Caco-2 (cell line): ENCODE measurements around the gene CKLF. TPM values are rescaled to one million over a fixed set of nuclear protein-coding genes. Genes with fewer than 3 reads are reported as not detected.

ENCODE experiments used
- BruUV-seq: library from RNA; stranded (reverse); fragments of 400-500 nt; replicated peaks from 2 replicates; lab custom pipeline; 2021; lab: Mats Ljungman, UMichigan
- CTCF ChIA-PET: fragments of 300-600 bp; sonication (Branson Sonifier 250); formaldehyde crosslinking; loops from one replicate; lab custom pipeline; 2022; ENCODE audit warnings: antibody characterized with exemption; lab: Charles Lee
- POLR2A ChIA-PET: fragments of 300-600 bp; sonication (Branson Sonifier 250); formaldehyde crosslinking; loops from one replicate; lab custom pipeline; 2022; ENCODE audit warnings: antibody characterized with exemption; lab: Charles Lee
- DNase-seq, 2 experiments: peaks; one replicate each; pipeline versions ENCODE4 v3.0.0 to v3.0.0-alpha.2; 2020 to 2022
- H3K27me3 ChIP-seq: replicated peaks from 2 replicates; pipeline ENCODE4 v1.6.0; 2011; ENCODE audit warnings: low read length; ENCODE audit not compliant: control insufficient read depth, insufficient read depth
- H3K36me3 ChIP-seq: 2 replicates; pipeline ENCODE4 v1.5.1; 2011; ENCODE audit warnings: low read length; ENCODE audit not compliant: control insufficient read depth, insufficient read depth
- H3K4me1 ChIP-seq: fragments of 250-450 bp; sonication (Bioruptor Pico); 2 replicates; pipeline ENCODE4 v1.5.1; 2020; ENCODE audit warnings: mild to moderate bottlenecking
- H3K4me3 ChIP-seq: 2 replicates; pipeline ENCODE4 v1.5.1; 2011; ENCODE audit warnings: low read depth, mild to moderate bottlenecking, control low read depth, low read length
- H3K9me3 ChIP-seq: fragments of 250-450 bp; sonication (Bioruptor Pico); 2 replicates; pipeline ENCODE4 v1.5.1; 2020; ENCODE audit warnings: mild to moderate bottlenecking, moderate library complexity
- H3K27ac Mint-ChIP-seq: one replicate; pipeline ENCODE4 v1.8.0; 2022; ENCODE audit warnings: mixed read lengths; ENCODE audit not compliant: unreplicated experiment
- H3K27me3 Mint-ChIP-seq: one replicate; pipeline ENCODE4 v1.8.0; 2022; ENCODE audit warnings: mixed read lengths; ENCODE audit not compliant: insufficient read depth, unreplicated experiment
- H3K36me3 Mint-ChIP-seq: one replicate; pipeline ENCODE4 v1.8.0; 2022; ENCODE audit warnings: mild to moderate bottlenecking, mixed read lengths; ENCODE audit not compliant: insufficient read depth, unreplicated experiment
- H3K4me1 Mint-ChIP-seq: one replicate; pipeline ENCODE4 v1.8.0; 2022; ENCODE audit warnings: low read depth, mixed read lengths; ENCODE audit not compliant: unreplicated experiment
- H3K4me3 Mint-ChIP-seq: one replicate; pipeline ENCODE4 v1.8.0; 2022; ENCODE audit warnings: mild to moderate bottlenecking, moderate library complexity, mixed read lengths; ENCODE audit not compliant: unreplicated experiment
- H3K9me3 Mint-ChIP-seq: one replicate; pipeline ENCODE4 v1.8.0; 2022; ENCODE audit warnings: mixed read lengths; ENCODE audit not compliant: unreplicated experiment
- CTCF ChIP-seq, 2 experiments: fragments of 200-600 bp in 1 of 2; IDR thresholded peaks; 1 replicate in 1 of 2; 2 replicates in 1 of 2; pipeline versions ENCODE4 v1.5.1 to v1.8.0; 2011 to 2022; ENCODE audit warnings: antibody characterized with exemption in 1 of 2, control low read depth in 1 of 2, inconsistent platforms in 1 of 2, low read depth in 1 of 2, low read length in 1 of 2, mild to moderate bottlenecking in 1 of 2, moderate library complexity in 1 of 2; ENCODE audit not compliant: insufficient read depth in 1 of 2, severe bottlenecking in 1 of 2, unreplicated experiment in 1 of 2
- intact Hi-C: fragments of 100-400 bp; cut with micrococcal nuclease; formaldehyde crosslinking; loops from one replicate; pipeline ENCODE4 v1.10.0; 2022; ENCODE audit not compliant: unreplicated experiment
- total RNA-seq: library from RNA; stranded (reverse); gene quantifications from 2 replicates; pipeline ENCODE4 v1.2.3, GENCODE V29; 2022

CKLF gene
- total RNA-seq, 1 experiment from 2014 or later = 103 TPM

DNA sequence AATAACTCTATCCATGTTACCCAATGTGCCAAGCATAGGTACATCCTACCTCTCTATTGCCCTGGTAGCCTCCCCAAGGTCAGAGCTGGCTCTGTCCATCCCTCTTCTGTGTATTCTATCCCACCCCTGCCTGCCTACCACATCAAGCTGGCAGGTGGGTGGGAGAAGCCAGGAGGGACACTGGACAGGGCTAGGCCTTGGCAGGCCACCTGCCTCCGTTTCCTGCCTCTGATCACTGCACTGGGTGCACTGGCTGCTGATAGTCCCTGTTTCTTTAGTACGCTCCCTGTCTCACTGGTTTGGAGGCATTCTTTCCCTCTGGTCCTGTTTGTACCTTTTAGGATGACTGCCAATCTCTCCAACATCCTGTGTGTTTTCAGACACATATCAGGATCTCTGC, 15.1 kb upstream of the CKLF start:
- no TSS peak for BruUV-seq
- H3K9me3 Mint-ChIP-seq = no peaks in the 10 kb centered on the region
- TF ChIP-seq CTCF (IDR thresholded peaks at IDR 0.05; ENCODE audit: insufficient read depth in 1 of 2, low read depth in 1 of 2, low read length in 1 of 2, severe bottlenecking in 1 of 2, unreplicated experiment in 1 of 2) = no peak
- ChIA-PET CTCF (no interaction called here), POLR2A (no interaction called here)
- no peaks in the 10 kb centered on the region for H3K36me3 Mint-ChIP-seq
- intact Hi-C loops = no loop called here
- DNase-seq = no peak
- Histone ChIP-seq H3K4me1 (peaks cover 5% of the 10 kb centered on the region), H3K27me3 (no peaks in the 10 kb centered on the region), H3K36me3 (no peaks in the 10 kb centered on the region), H3K4me3 (no peak overlapping the region), H3K9me3 (no peaks in the 10 kb centered on the region)
- no peaks in the 10 kb centered on the region for H3K27me3 Mint-ChIP-seq
- peaks cover 6% of the 10 kb centered on the region for H3K4me1 Mint-ChIP-seq
- no peak overlapping the region for H3K4me3 Mint-ChIP-seq
- no peak overlapping the region for H3K27ac Mint-ChIP-seq

DNA sequence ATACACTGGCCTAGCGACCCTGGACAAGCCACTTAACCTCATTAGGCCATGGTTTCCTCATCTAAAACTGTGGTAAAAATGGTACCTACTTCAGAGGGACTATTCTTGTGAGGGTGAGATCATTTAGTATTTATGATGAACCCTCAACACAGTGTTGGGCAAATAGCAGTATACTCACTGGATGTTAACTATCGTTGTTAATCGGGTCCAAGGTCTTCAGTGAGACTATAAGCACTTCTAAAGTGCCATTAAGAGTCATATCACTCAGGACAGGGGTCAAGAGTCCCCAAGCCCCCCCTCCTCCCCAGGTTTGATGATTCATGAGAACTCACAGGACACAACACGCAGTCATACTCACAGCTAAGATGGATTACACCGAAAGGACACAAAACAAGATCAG, 13.5 kb upstream of the CKLF start:
- BruUV-seq = no TSS peak
- Mint-ChIP-seq H3K27me3 (no peaks in the 10 kb centered on the region), H3K36me3 (no peaks in the 10 kb centered on the region), H3K4me1 (peaks cover 6% of the 10 kb centered on the region), H3K27ac (no peak overlapping the region), H3K4me3 (no peak overlapping the region), H3K9me3 (no peaks in the 10 kb centered on the region)
- no peaks in the 10 kb centered on the region for H3K36me3 ChIP-seq
- H3K9me3 ChIP-seq = no peaks in the 10 kb centered on the region
- ChIA-PET POLR2A (no interaction called here), CTCF (no interaction called here)
- H3K27me3 ChIP-seq = no peaks in the 10 kb centered on the region
- H3K4me1 ChIP-seq = peaks cover 5% of the 10 kb centered on the region
- H3K4me3 ChIP-seq = no peak overlapping the region
- intact Hi-C loops = no loop called here
- TF ChIP-seq CTCF (IDR thresholded peaks at IDR 0.05; ENCODE audit: insufficient read depth in 1 of 2, low read depth in 1 of 2, low read length in 1 of 2, severe bottlenecking in 1 of 2, unreplicated experiment in 1 of 2) = no peak
- DNase-seq = no peak

GRCh38 chr16:66539623-66540469, 12.5 kb upstream of the CKLF start:
- no peak overlapping the region for H3K27ac Mint-ChIP-seq
- ChIA-PET CTCF (no interaction called here), POLR2A (no interaction called here)
- no peak for TF ChIP-seq CTCF (IDR thresholded peaks at IDR 0.05; ENCODE audit: insufficient read depth in 1 of 2, low read depth in 1 of 2, low read length in 1 of 2, severe bottlenecking in 1 of 2, unreplicated experiment in 1 of 2)
- no peaks in the 10 kb centered on the region for H3K4me1 Mint-ChIP-seq
- no TSS peak for BruUV-seq
- H3K9me3 ChIP-seq = no peaks in the 10 kb centered on the region
- H3K4me3 Mint-ChIP-seq = no peak overlapping the region
- no peaks in the 10 kb centered on the region for H3K36me3 ChIP-seq
- intact Hi-C loops = no loop called here
- H3K4me3 ChIP-seq = no peak overlapping the region
- DNase-seq = no peak
- no peaks in the 10 kb centered on the region for H3K27me3 ChIP-seq
- H3K4me1 ChIP-seq = no peaks in the 10 kb centered on the region
- no peaks in the 10 kb centered on the region for H3K27me3 Mint-ChIP-seq
- H3K36me3 Mint-ChIP-seq = no peaks in the 10 kb centered on the region
- no peaks in the 10 kb centered on the region for H3K9me3 Mint-ChIP-seq
